Testis (tissue), 2 donors: ENCODE measurements around the gene MCTP1.

Experiments used
- CTCF ChIP-seq, 3 experiments: fragments of 450-650 bp in 2 of 3; fragments of 200-600 bp in 1 of 3; sonication (generic) in 1 of 3; IDR thresholded peaks; one replicate each; pipeline ENCODE4 v1.5.1; 2016 to 2019; ENCODE audit warnings: antibody characterized with exemption in 3 of 3, mild to moderate bottlenecking in 2 of 3, moderate library complexity in 1 of 3
- POLR2A ChIP-seq: fragments of 450-650 bp; IDR thresholded peaks from one replicate; pipeline ENCODE4 v1.6.1; 2017; ENCODE audit warnings: antibody characterized with exemption, mild to moderate bottlenecking, moderate library complexity

- TF ChIP-seq CTCF (IDR thresholded peaks at IDR 0.05) (no peak), POLR2A (no peak)
These were observed 548.4 kb downstream of the MCTP1 start for GRCh38 chr5:94736498-94736897.
